Stimulated activated CD4-positive, alpha-beta T cell treated with anti-CD3 and anti-CD28 coated beads, Interleukin-15, amount 100 ng/mL, for 24 hours (primary cell): ENCODE results near the gene KDM1A.

ENCODE experiments used
- DNase-seq: peaks from one replicate; pipeline ENCODE4 v3.0.0-alpha.2; 2020

KDM1A gene

DNA sequence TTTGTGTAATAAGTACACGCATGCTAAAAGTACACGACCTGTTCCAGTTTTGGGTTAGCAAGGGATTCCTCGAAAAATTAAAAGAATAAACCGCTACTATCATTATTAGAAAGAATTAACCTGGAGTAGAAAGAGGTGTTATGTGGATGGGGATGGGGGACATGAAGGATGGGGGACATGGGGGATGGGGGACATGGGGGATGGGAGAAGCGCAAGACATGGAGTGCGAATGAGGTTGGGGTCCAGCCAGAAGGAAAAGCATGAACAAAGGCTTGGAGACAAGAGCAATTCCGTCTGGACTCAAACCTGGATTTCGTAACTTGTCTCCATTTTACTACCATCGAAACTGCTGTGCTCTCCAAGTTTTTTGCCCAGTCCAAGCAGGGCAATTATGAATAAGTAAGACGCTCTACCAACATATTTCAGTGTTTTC, 591 bp upstream of the KDM1A start:
- DNase-seq, result no peak

DNA sequence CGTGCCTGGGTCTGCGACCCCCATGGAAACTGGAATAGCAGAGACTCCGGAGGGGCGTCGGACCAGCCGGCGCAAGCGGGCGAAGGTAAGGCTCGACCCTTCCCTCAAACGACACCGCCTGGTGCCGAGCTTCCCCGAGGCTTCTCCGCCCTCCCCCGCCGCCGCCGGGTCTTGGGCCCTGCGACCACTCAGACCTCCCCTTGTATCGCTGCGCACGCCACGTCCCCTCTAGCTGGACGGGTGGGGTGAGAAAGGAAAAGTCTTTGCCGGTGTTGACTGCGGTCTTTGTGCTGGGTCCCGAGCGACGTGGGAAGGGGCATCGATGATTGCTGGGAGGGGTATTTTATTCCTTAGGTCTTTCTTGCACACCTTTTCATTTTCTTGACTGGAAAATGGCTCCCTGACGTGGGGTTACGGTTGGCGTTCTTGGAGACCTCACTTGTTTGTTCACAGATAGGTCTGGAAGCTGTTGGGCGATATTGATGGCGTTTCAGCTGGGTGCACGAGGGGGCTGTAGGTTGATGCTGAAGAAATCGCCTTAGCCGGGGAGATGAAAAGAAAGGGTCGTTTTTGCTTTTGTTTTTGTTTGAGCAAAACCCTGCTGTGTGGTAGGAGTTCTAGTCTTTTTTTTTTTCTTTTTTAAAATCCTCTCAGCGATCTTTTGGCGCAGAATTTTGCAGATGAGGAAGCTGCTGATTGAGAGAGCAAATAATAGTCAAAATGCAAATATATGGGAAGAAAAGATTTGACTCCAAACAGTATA, 776 bp downstream of the KDM1A start:
- DNase-seq, result peak; percentile 30

DNA sequence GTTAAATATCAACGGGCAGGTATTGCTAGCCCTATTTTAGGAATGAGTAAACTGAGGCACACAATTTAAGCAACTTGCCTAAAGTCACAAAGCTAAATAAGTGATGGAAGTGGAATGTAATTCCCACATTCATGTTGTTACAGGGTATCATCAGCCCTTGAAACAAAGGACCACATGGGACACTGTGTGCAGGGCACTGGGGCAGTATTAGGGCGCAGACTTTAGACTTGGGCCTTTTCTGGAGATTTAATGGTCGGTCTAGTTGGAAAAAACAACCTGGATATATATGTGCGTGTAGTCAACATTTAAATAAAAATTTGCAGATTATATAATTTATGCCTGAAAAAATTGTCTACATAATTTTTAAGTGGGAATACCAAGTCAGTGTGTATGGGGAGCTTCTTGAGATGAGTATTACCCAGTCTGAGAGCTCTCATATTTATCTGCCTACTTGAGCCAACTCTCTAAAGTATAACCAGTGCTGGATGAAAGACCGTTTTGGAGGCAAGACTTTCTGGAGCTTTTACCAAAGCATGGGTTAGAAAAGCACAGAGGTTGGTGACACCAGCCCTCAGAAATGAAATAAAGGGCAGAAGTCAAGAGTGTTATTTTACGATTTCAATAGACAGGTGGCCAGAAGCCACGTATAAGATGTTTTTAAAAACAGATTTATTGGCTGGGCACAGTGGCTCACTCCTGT, 1.6 kb downstream of the KDM1A start:
- DNase-seq, result no peak

DNA sequence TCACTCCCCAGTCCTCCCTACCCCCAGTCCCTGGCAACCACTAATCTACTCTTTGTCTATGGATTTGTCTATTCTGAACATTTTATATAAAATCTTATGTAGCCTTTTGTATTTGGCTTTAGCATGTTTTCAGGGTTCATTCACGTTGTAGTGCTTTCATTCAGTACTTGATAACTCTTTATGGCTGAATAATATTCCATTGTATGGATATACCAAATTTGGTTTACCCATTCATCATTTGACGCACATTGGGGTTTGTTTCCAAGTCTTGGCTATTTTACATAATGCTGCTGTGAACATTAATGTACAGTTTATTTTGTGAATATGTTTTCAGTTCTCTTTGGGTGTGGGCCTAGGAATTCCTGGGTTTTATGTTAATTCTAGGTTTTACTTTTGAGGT, 2.6 kb downstream of the KDM1A start:
- DNase-seq, result no peak

DNA sequence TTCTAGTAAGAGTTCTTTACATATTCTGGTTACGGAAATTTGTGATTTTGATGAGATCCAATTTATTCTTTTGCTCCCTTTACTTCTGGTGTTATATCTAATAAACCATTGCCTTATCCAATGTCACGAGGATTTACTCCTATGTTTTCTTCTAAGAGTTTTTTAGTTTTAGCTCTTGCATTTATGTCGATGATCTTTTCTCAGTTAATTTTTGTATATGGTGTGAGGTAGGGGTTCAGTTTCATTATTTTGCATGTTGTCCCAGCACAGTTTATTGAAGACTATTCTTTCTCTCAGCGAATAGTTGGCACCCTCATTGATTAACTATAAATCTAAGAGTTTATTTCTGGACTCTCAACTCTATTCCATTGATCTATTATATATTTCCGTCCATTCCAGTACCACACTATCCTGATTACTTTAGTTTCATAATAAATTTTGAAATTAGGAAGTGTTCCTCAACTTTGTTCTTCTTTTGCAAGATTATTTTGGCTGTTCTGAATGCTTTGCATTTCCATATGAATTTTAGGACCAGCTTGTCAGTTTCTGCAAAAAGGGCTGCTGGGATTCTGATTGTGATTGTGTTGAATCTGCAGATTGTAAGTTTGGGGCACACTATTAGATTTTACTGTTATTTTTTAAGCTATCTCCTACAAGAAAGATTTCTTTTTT, 4.0 kb downstream of the KDM1A start:
- DNase-seq, result no peak

DNA sequence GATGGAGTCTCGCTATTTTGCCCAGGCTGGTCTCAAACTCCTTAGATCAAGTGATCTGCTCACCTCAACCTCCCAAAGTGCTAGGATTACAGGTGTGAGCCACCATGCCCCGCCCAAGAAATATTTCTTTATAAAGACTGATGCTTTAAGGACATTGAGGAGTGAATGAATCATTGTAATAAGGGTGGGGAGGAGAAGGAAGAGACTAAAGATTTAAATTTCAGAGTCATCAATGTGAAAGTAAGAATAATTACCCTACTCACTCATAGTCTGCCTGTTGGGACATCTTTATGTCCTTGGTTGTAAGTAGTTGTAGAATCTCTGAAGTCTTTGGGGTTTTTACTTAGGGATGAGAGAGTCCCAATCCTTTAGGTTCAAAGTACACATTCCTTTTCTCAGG, 7.3 kb downstream of the KDM1A start:
- DNase-seq, result no peak

DNA sequence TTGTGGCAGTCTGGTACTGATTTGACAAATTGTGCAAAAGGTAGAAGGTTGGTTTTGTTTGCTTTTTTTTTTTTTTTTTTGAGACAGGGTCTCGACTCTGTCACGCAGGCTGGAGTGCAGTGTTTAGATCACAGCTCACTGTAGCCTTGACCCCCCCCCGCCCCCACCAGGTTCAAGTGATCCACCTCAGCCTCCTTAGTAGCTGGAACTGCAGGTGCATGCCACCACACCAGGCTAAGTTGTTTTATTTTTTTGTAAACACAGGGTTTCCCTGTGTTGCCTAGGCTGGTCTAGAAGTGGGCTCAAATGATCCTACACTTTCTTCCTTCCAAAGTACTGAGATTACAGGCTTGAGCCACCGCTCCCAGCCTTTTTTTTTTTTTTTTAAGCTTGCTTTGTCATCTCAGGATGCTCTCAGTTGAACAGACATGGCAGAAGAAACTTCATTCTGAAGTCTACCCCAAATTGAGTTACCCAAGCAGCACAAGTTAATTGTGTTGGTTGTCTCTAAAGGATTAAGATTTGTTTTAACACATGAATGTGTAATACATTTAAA, 8.2 kb downstream of the KDM1A start:
- no peak for DNase-seq

DNA sequence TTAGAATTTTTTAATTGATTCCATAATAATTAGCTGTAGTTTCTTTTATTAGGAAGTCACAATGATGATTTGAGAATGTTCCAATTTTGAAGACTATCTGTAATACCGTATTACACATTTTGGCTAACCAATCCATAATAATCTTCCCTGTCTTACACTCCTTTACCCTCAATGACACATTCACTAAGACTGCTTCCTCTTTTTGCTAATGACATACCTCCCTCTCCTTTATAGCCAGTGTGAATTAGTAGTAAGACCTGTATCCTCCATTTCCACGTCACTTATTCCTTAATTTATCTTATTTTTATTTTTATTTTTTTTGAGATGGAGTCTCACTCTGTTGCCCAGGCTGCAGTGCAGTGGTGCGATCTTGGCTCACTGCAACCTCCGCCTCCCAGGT, 10.1 kb downstream of the KDM1A start:
- no peak for DNase-seq

DNA sequence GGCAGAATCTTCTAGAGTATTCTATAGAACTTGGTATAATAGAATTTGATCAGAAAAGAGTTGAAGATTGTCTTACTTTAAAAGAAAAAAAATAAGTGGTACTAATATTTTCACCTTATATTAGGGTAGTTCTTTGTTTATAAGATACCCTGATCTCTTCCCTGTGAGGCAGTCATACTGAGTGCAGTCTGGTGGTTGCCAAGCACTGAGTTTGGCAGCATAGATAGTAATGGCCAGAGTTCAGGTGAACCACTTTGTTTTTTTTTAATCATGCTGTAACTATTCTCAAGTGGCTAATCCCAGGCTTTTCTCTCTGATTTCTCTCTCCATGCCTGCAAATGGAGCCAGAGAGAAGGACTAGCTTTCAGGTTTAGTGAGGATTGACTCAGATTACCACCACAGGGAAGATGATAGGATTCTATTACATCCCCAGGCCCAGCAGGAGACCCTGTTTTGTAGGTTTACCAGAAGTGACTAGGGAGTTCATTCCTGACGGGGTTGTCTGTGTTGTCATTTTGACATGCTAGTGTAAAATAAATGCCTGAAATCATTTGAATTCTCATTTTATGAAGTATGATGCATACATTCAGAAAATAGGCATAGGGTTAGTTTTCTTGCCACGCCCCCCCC, 16.7 kb downstream of the KDM1A start:
- DNase-seq, result no peak

DNA sequence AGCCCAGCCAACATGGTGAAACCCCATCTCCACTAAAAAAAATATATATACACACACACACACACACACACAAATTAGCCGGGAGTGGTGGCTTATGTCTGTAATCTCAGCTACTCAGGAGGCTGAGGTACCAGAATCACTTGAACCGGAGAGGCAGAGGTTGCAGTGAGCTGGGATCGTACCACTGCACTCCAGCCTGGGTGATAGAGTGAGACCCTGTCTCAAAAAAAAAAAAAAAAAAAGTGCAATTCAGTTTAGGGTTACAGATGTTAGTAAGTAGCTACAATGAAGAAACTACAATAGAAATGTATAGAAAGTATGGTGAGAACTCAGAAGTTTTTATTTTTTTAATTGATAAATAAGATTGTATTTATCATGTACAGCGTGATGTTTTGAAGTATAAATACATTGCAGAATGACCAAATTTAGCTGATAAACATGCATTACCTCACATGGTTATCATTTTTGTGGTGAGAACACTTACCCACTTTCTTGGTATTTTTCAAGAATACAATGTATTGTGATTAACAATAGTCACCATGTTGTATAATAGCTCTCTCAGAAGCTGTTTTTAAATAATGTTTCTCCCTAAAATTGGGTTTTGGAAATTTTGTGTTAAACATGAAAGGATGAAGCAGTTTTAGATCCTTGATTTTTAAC, 17.9 kb downstream of the KDM1A start:
- DNase-seq, result no peak

DNA sequence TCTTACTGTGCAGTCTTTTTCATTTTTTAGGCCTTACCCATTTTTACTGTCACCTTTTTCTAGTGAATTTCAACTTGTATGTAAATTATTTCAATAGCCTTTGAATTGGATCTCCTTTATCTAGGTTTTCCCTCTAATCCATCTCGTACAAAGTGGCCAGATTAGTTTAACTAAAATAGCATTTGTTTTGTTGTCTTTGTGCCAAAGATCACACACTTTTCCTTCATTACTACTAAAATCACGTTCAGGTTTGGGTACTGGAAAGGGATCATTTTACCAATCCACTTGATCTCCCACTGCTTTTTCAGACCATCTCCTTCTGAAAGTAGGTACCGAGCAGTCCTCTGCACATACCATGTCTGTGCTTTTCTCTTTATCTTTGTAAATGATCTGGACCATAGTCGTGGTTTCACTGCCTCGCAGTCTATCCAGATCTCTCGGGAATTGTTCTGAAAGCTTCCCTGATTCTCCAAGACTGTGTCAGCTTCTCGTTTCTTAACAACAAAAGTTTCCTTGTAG, 20.1 kb downstream of the KDM1A start:
- no peak for DNase-seq

DNA sequence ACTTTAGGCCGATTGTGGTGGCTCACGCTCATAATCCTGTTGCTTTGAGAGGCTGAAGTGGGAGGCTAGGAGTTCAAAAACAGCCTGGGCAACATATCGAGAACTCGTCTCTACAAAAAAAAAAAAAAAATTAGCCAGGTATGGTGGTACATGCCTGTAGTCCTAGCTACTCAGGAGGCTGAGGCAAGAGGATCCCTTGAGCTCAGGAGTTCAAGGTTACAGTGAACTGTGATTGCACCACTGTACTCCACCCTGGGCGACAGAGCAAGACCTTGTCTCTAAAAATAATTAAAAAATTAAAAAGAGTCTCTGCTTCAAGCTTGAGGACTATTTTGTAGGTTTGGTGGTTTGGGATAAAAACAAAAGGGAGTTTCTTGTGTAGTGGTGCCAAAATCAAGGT, 21.2 kb downstream of the KDM1A start:
- no peak for DNase-seq

DNA sequence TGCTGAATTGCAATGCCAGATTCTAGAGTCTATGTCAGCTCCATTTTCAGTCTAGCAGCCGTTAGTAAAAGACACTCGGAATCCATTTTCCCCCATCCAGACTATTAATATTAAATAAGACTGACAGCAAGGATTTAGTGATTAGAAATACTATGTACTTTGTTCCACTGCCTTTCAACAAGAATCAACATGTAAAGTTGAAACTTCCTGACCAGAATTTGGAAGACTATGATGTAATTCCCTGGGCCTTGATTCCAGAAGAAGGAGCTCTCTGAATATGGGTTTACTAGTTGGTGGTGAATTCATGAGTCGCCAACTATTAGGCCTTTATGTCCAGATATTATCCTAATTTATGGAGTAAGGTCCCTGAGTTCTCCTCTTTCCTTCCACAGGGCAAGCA, 24.8 kb downstream of the KDM1A start:
- DNase-seq, result no peak

DNA sequence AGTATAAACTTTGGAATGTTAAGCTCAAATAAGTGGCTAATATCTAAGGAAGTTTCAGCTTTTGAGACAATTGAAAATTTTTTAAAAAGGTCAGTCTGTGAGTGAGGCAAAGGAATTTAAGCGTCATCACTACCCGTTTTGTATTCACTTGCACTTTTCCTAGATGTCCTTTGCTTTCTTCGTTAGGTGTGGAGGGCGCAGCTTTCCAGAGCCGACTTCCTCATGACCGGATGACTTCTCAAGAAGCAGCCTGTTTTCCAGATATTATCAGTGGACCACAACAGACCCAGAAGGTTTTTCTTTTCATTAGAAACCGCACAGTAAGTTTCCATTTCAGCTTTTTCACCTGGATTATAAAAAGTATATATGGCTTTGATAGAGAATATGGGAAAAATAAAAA, 30.9 kb downstream of the KDM1A start:
- no peak for DNase-seq

DNA sequence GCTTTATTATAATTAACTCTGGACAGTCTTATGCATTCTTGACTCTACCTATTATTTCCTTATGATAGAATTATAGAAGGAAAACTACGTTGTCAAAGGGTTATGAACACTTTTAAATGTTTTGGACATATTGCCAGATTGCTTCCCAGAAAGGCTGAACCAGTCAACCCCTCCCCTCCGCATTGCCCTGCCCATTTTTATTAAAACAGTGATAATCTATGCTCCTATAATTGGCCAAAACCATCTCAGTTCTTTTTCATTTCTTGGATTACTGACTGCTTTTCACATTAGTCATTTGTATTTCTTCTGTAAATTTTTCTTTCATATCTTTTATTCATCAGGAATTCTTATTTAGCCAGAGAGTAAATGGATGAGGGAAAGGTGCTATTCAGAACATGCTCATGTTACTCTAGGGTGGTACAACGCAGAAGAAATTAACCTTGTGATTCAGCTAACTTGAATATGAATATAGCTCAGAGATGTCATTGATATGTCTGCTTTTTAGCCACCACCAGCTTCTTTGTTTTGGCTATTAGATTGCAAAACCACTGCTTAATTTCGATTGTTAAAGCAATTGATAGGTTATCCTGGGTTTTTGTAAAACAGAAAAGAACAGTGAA, 32.1 kb downstream of the KDM1A start:
- DNase-seq, result no peak

DNA sequence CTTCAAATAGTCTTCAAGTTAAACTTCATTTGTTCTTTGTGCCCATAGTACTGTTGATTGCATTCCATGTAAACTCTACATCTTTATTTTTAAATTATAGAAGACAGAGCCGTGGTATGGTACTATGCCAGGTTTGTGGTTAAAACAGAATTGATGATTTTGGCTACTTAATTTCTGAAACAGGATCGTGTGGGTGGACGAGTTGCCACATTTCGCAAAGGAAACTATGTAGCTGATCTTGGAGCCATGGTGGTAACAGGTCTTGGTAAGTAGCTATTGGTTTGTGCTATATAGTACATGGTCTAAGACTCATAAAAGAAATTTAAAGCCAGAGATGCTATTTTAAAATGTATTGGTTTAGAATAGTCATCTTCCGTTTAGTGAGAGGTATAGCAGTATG, 38.0 kb downstream of the KDM1A start:
- DNase-seq, result no peak

DNA sequence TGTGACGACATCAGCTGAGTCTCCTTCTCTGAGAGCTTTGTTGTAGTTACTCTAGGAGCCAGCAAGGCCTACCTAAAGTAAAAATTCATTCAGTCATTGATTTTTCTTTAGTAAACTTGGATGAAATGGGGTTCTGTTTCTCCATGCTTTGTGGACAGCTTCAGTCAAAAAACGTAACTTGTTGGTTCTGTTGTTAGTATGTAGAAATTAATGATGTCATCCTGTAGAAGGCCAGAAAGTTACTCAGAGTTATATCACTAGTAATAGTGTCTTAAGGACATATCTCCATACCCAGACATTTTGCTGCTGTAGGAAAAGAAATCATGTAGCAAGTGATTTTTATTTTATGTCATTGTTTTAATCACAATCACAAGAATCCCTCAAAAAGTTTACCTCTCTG, 43.0 kb downstream of the KDM1A start:
- no peak for DNase-seq

DNA sequence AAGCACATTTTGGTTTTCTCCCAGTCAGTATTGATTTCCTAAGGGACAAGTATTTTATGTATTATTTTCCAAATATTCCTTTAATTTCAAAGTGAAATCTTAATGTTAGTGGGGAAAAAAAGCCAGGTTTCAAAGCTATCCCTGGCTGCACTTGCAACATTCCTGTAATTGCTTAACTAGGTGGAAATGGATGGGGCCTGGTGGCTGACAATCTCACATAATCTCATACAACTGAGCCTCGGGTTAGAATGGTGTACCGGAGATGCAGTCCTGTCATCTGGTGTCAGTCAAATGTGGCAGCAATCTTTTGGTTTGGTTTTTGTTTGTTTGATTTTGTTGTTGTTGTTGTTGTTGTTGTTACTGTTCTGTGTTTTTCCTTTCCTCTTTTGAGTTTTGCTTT, 46.1 kb downstream of the KDM1A start:
- DNase-seq, result no peak

DNA sequence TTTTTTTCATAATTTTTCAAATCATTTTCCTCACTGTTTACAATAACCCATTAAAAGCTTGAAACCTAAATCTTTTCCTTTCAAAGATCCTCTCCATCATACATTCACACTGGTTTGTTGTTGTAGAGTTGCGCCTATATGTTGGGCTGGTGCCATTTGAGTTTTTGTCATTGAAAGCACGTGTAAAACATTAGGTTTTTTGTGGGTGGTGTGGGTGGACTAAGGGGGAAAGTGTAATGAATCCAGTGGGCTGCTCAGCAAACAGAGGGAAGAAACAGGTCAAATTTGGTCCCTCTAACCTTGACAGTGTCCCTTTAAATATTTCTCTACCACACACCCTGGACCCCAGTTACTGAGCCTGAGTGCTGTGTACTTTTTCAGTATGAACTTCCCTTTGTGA, 46.8 kb downstream of the KDM1A start:
- no peak for DNase-seq

DNA sequence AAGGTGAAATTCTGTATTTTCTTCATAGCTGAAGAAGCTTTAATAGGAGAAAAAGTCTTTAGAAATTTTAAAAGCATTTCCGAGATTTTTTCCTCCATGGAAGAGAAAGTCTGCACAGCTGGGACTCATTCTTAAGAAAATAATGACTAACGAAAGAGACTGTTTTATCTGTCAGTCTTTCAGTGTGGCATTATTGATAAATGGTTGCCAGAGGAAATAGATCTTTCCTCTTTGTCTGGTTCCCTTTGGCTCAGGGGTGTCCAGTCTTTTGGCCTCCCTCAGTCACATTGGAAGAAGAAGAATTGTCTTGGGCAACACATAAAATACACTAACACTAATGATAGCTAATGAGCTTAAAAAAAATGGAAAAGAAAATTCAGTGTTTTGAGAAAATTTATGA, 49.9 kb downstream of the KDM1A start:
- DNase-seq, result no peak

DNA sequence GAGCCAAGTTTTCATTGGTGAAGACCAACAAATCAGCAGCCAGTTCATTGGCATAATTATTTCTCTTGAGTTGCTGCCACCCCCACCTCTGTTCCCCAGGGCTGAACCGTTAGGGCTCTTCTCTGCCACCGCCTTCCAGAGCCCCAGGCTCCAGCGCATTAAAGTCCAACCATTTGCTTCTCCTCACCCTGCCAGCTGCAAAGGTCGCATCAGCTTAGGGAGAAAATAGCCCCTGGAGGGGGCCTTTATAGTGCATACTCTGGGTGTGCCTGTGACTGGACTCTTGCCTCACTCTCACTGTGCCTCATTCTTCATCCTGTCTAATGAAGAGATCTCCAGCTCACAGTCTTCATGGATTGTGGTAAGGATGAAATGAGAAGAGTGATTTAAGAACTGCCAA, 50.4 kb downstream of the KDM1A start:
- DNase-seq, result no peak

DNA sequence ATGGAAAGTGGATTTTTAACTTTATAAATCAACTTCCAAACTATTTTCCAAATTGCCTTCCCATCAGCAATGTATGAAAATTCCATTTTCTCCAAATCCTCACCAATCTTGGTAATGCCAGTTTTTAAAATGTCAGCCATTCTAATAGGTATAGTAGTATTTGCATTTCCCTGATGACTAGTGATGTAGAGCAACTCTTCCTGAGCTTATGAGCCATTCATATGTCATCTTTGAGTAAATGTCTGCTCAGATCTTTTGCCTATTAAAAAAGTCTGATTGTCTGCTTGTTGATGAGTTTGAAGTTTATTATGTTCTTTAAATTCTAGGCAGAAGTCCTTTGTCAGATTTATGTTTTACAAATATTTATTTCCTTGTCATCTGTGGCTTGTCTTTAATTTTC, 54.7 kb downstream of the KDM1A start:
- DNase-seq, result no peak
